Measurements from ENCODE around the gene THSD4.

THSD4 gene

GRCh38 chr15:71515375-71516186 lies 400.3 kb downstream of the THSD4 start:
- no peak for DNase-seq

GRCh38 chr15:71517751-71518150 lies 402.5 kb downstream of the THSD4 start:
- no peak for DNase-seq

- no peak for DNase-seq
These were observed 403.4 kb downstream of the THSD4 start for GRCh38 chr15:71518661-71519060.

GRCh38 chr15:71526060-71526820 lies 411.0 kb downstream of the THSD4 start:
- no peak for DNase-seq

- no peak for DNase-seq
These were observed 414.1 kb downstream of the THSD4 start for GRCh38 chr15:71529361-71529760.

GRCh38 chr15:71530116-71530515 lies 414.8 kb downstream of the THSD4 start:
- DNase-seq: no peak

GRCh38 chr15:71532994-71533393 lies 417.7 kb downstream of the THSD4 start:
- DNase-seq: no peak

- DNase-seq: no peak
These were observed 422.9 kb downstream of the THSD4 start for GRCh38 chr15:71538181-71538580.

GRCh38 chr15:71541746-71542145 lies 426.5 kb downstream of the THSD4 start:
- DNase-seq: no peak

GRCh38 chr15:71542836-71543235 lies 427.6 kb downstream of the THSD4 start:
- DNase-seq: no peak

GRCh38 chr15:71543413-71543812 lies 428.1 kb downstream of the THSD4 start:
- no peak for DNase-seq

- no peak for DNase-seq
These were observed 430.0 kb downstream of the THSD4 start for GRCh38 chr15:71545223-71545760.

GRCh38 chr15:71545923-71546322 lies 430.7 kb downstream of the THSD4 start:
- DNase-seq: no peak

- DNase-seq: no peak
These were observed 431.7 kb downstream of the THSD4 start for GRCh38 chr15:71547011-71547410.

GRCh38 chr15:71548401-71548807 lies 433.1 kb downstream of the THSD4 start:
- DNase-seq: no peak

- DNase-seq: no peak
These were observed 433.8 kb downstream of the THSD4 start for GRCh38 chr15:71549091-71549490.

GRCh38 chr15:71549697-71550096 lies 434.4 kb downstream of the THSD4 start:
- DNase-seq: no peak

- DNase-seq: no peak
These were observed 436.3 kb downstream of the THSD4 start for GRCh38 chr15:71551566-71551965.

GRCh38 chr15:71559098-71559497 lies 443.8 kb downstream of the THSD4 start:
- DNase-seq: no peak

- DNase-seq: no peak
These were observed 444.3 kb downstream of the THSD4 start for GRCh38 chr15:71559616-71560015.

- DNase-seq: no peak
These were observed 447.0 kb downstream of the THSD4 start for GRCh38 chr15:71562251-71562650.

- DNase-seq: no peak
These were observed 448.9 kb downstream of the THSD4 start for GRCh38 chr15:71564217-71564616.

- no peak for DNase-seq
These were observed 449.7 kb downstream of the THSD4 start for GRCh38 chr15:71565006-71565405.

GRCh38 chr15:71565631-71566160 lies 450.4 kb downstream of the THSD4 start:
- no peak for DNase-seq
